Measurements from ENCODE around the gene SFXN4. TPM values are rescaled to one million over a fixed set of nuclear protein-coding genes. Genes with fewer than 3 reads are reported as not detected.

SFXN4 gene
- total and polyA plus RNA-seq, 2 of the 4 experiments (the other 2 are of a cell fraction), result 12.0 to 12.5 TPM

GRCh38 chr10:119098576-119098975 lies 66.9 kb downstream of the SFXN4 start:
- H3K9ac ChIP-seq (ENCODE audit: low read depth, low read length), result no peak overlapping the region
- no peak overlapping the region for H4K91ac ChIP-seq (ENCODE audit: insufficient read depth, low read depth, low read length)
- H3K79me1 ChIP-seq (ENCODE audit: low read depth in 1 of 2, low read length in 2 of 2), result no peaks in the 10 kb centered on the region
- H3K4me1 ChIP-seq (ENCODE audit: control insufficient read depth, insufficient read depth, low read length), result no peaks in the 10 kb centered on the region
- no peak overlapping the region for H3K4me3 ChIP-seq (ENCODE audit: insufficient read depth, low read depth, low read length)
- DNase-seq (no peak), ATAC-seq (ENCODE audit: low read depth) (no peak)
- no peak overlapping the region for H3K4ac ChIP-seq (ENCODE audit: low read depth, low read length)
- no TSS peak for BruUV-seq (replicated peaks)
- ChIA-PET CTCF (no interaction called here), POLR2A (ENCODE audit: unreplicated experiment) (no interaction called here)
- no CpG with 5 or more reads among the region's 3 CpGs for WGBS, 2 experiments (ENCODE audit: extremely low coverage in 2 of 2, insufficient read length in 1 of 2)
- H3K18ac ChIP-seq (ENCODE audit: low read depth, low read length), result no peak overlapping the region
- H2AK5ac ChIP-seq (ENCODE audit: low read depth, low read length), result no peak overlapping the region
- H4K8ac ChIP-seq (ENCODE audit: low read depth in 2 of 2, low read length in 2 of 2), result no peak overlapping the region
- no peak overlapping the region for H2AFZ ChIP-seq (replicated peaks; ENCODE audit: low read length, poor library complexity)
- in situ Hi-C loops (cut with MboI; ENCODE audit: low sequenced_read_pairs), result no loop called here
- H4K5ac ChIP-seq (ENCODE audit: low read depth, low read length), result no peak overlapping the region
- no peak overlapping the region for H3K56ac ChIP-seq (ENCODE audit: extremely low read depth, insufficient read depth, low read length)
- H2BK15ac ChIP-seq (ENCODE audit: low read depth, low read length), result no peak overlapping the region
- H3K27ac ChIP-seq (ENCODE audit: insufficient read depth, low read length), result no peak overlapping the region
- no peaks in the 10 kb centered on the region; the same call in 1 of the 2 replicates for H4K20me1 ChIP-seq (ENCODE audit: insufficient read depth, low read length)
- intact Hi-C loops (cut with micrococcal nuclease), result no loop called here
- H3K9me3 ChIP-seq (ENCODE audit: control insufficient read depth, insufficient read depth, low read length), result no peaks in the 10 kb centered on the region
- no peaks in the 10 kb centered on the region for H3K27me3 ChIP-seq (ENCODE audit: control insufficient read depth, insufficient read depth, low read length)
- dilution Hi-C loops (cut with HindIII; ENCODE audit: low sequenced_read_pairs, unreplicated experiment), result no loop called here
- H2BK5ac ChIP-seq (ENCODE audit: low read depth, low read length, poor library complexity, severe bottlenecking), result no peak overlapping the region
- H3K23ac ChIP-seq (ENCODE audit: low read depth, low read length), result no peak overlapping the region
- H2BK120ac ChIP-seq (ENCODE audit: low read depth, low read length), result no peak overlapping the region
- H3K9me1 ChIP-seq (ENCODE audit: insufficient read depth, low read length), result 0 out of 2 replicates have a peak, but pooled peaks cover 3% of the 10 kb centered on the region
- no peaks in the 10 kb centered on the region for H3K36me3 ChIP-seq (ENCODE audit: control insufficient read depth, insufficient read depth, low read length)
- no peak overlapping the region for H2BK20ac ChIP-seq (ENCODE audit: low read depth, low read length)
- H2AK9ac ChIP-seq (replicated peaks; ENCODE audit: low read depth, low read length, poor library complexity), result no peak overlapping the region
- no peak overlapping the region for H3K14ac ChIP-seq (replicated peaks; ENCODE audit: low read depth, low read length)
- no peak for TF ChIP-seq USF2 (IDR thresholded peaks at IDR 0.05; ENCODE audit: low read depth, low read length)
- no peak for TF ChIP-seq BHLHE40 (IDR thresholded peaks at IDR 0.05; ENCODE audit: low read depth, low read length)
- no peak for TF ChIP-seq RAD21 (IDR thresholded peaks at IDR 0.05; ENCODE audit: low read length)
- no peak for TF ChIP-seq MAZ (IDR thresholded peaks at IDR 0.05; ENCODE audit: borderline replicate concordance, low read depth, low read length)
- TF ChIP-seq MXI1 (IDR thresholded peaks at IDR 0.05; ENCODE audit: borderline replicate concordance, low read depth, low read length), result no peak
- no peak for TF ChIP-seq RCOR1 (IDR thresholded peaks at IDR 0.05; ENCODE audit: insufficient replicate concordance, low read length)
- no peak for TF ChIP-seq CTCF (conservative IDR thresholded peaks at IDR 0.05; ENCODE audit: low read depth, low read length)
- no peak for TF ChIP-seq RFX5 (IDR thresholded peaks at IDR 0.05; ENCODE audit: low read depth, low read length)
- TF ChIP-seq NFE2L2 (IDR thresholded peaks at IDR 0.05; ENCODE audit: low read depth, low read length), result no peak
- no peak for TF ChIP-seq CEBPB (IDR thresholded peaks at IDR 0.05; ENCODE audit: low read depth, low read length)
- no peak for TF ChIP-seq MAFK (IDR thresholded peaks at IDR 0.05; ENCODE audit: low read depth, low read length)
- TF ChIP-seq POLR2A (IDR thresholded peaks at IDR 0.05; ENCODE audit: low read depth, low read length), result no peak
- no peak for TF ChIP-seq FOS (IDR thresholded peaks at IDR 0.05; ENCODE audit: low read depth, low read length)
- TF ChIP-seq SMC3 (IDR thresholded peaks at IDR 0.05; ENCODE audit: low read depth, low read length), result no peak
- no peak for TF ChIP-seq CHD1 (IDR thresholded peaks at IDR 0.05; ENCODE audit: low read depth, low read length)
- no peak for TF ChIP-seq ELK1 (IDR thresholded peaks at IDR 0.05; ENCODE audit: borderline replicate concordance, low read depth, low read length)
- no peak overlapping the region for H3K4me2 ChIP-seq (ENCODE audit: low read depth, low read length)

Measured in IMR-90 (cell line).